HepG2 (cell line): ENCODE data around the gene OS9. TPM values are rescaled to one million over a fixed set of nuclear protein-coding genes. Genes with fewer than 3 reads are reported as not detected.

Source experiments
- ATAD3A ChIP-seq: sonication (generic); formaldehyde crosslinking; IDR thresholded peaks from 2 replicates; pipeline ENCODE4 v1.4.0; 2020; ENCODE audit warnings: missing genetic modification reagents
- CBX1 ChIP-seq: IDR thresholded peaks from one replicate; pipeline ENCODE4 v1.6.1; 2016; ENCODE audit warnings: antibody characterized with exemption, low read depth
- E2F2 ChIP-seq: sonication (generic); formaldehyde crosslinking; IDR thresholded peaks from 2 replicates; pipeline ENCODE4 v1.4.0; 2020; ENCODE audit warnings: missing genetic modification reagents, borderline replicate concordance
- EZH2 ChIP-seq: conservative IDR thresholded peaks from 2 replicates; pipeline ENCODE4 v1.6.1; 2012; ENCODE audit warnings: mild to moderate bottlenecking, low read depth, low read length, moderate library complexity
- GMEB1 ChIP-seq: sonication (generic); formaldehyde crosslinking; IDR thresholded peaks from 2 replicates; pipeline ENCODE4 v1.5.1; 2020; ENCODE audit warnings: missing genetic modification reagents, mild to moderate bottlenecking, borderline replicate concordance
- GPN1 ChIP-seq: sonication (generic); formaldehyde crosslinking; IDR thresholded peaks from 2 replicates; pipeline ENCODE4 v1.5.1; 2020; ENCODE audit warnings: missing genetic modification reagents, borderline replicate concordance
- HDAC2 ChIP-seq: sonication (generic); formaldehyde crosslinking; IDR thresholded peaks from 2 replicates; pipeline ENCODE4 v1.4.0; 2020; ENCODE audit warnings: missing genetic modification reagents
- HOMEZ ChIP-seq: IDR thresholded peaks from 2 replicates; pipeline ENCODE4 v1.6.1; 2016; ENCODE audit warnings: low read depth
- NCOA1 ChIP-seq: sonication (generic); formaldehyde crosslinking; IDR thresholded peaks from 2 replicates; pipeline ENCODE4 v1.9.0; 2021; ENCODE audit warnings: missing genetic modification reagents
- PAWR ChIP-seq: sonication (generic); formaldehyde crosslinking; IDR thresholded peaks from 2 replicates; pipeline ENCODE4 v1.4.0; 2020; ENCODE audit warnings: missing genetic modification reagents, mild to moderate bottlenecking, borderline replicate concordance
- PHF20 ChIP-seq: sonication (generic); formaldehyde crosslinking; IDR thresholded peaks from 2 replicates; pipeline ENCODE4 v1.5.0; 2020; ENCODE audit warnings: mild to moderate bottlenecking, missing genetic modification reagents
- PLSCR1 ChIP-seq: sonication (generic); formaldehyde crosslinking; IDR thresholded peaks from 2 replicates; pipeline ENCODE4 v1.5.0; 2020; ENCODE audit warnings: missing genetic modification reagents, mild to moderate bottlenecking, borderline replicate concordance
- SNRNP70 ChIP-seq: fragments of 200-400 bp; formaldehyde crosslinking; IDR thresholded peaks from 2 replicates; pipeline ENCODE4 v1.6.1; 2017; ENCODE audit warnings: mild to moderate bottlenecking, low read depth, low read length, moderate library complexity
- THAP9 ChIP-seq: sonication (generic); formaldehyde crosslinking; IDR thresholded peaks from 2 replicates; pipeline ENCODE4; 2020; ENCODE audit warnings: missing genetic modification reagents, mild to moderate bottlenecking, borderline replicate concordance
- TOE1 ChIP-seq: sonication (generic); formaldehyde crosslinking; IDR thresholded peaks from 2 replicates; pipeline ENCODE4 v1.4.0; 2020; ENCODE audit warnings: mild to moderate bottlenecking, missing genetic modification reagents
- ZNF337 ChIP-seq: sonication (generic); formaldehyde crosslinking; IDR thresholded peaks from 2 replicates; pipeline ENCODE4 v1.5.1; 2020; ENCODE audit warnings: missing genetic modification reagents, low read depth, mild to moderate bottlenecking, borderline replicate concordance
- polyA plus RNA-seq, 8 experiments: library from polyadenylated mRNA; depleted of rRNA in 3 of 8; stranded (reverse) in 7 of 8; unstranded in 1 of 8; fragments of >200 nt; fragmentation: Illumina TruSeq in 4 of 8; extraction: Trizol in 4 of 8; gene quantifications; 2 replicates each; pipeline versions ENCODE4 v1.2.1 to v1.2.3, GENCODE V29; 2011 to 2016; ENCODE audit warnings: low read depth in 4 of 8, missing spikeins in 1 of 8, mixed read lengths in 1 of 8; ENCODE audit not compliant: insufficient read depth in 1 of 8
- total RNA-seq, 5 experiments: library from RNA; depleted of rRNA; stranded (reverse); fragments of >200 nt; fragmentation: Illumina TruSeq; extraction: Trizol; gene quantifications; 2 replicates each; pipeline ENCODE4 v1.2.3, GENCODE V29; 2016; ENCODE audit warnings: low read depth in 1 of 5

Gene OS9
- total and polyA plus RNA-seq, 2 of the 13 experiments (the other 11 are each of a cell fraction or from before 2014, with no cell fraction given) = 156 to 206 TPM

- TF ChIP-seq HOMEZ (CRISPR knock-in tag) (no peak), GPN1 (CRISPR knock-in tag) (no peak), PLSCR1 (CRISPR knock-in tag) (peak; percentile 75; the same call in 1 of the 2 replicates), E2F2 (CRISPR knock-in tag) (no peak; the same call in 1 of the 2 replicates), HDAC2 (CRISPR knock-in tag) (peak; percentile 83; the same call in 1 of the 2 replicates), CBX1 (peak; percentile 25), SNRNP70 (no peak), PAWR (CRISPR knock-in tag) (no peak; the same call in 1 of the 2 replicates), ZNF337 (CRISPR knock-in tag) (peak; percentile 52; the same call in 1 of the 2 replicates), NCOA1 (CRISPR knock-in tag) (peak; percentile 51; the same call in 1 of the 2 replicates), PHF20 (CRISPR knock-in tag) (peak; percentile 90), TOE1 (peak; percentile 39; the same call in 1 of the 2 replicates), EZH2 (no peak), ATAD3A (CRISPR knock-in tag) (no peak), THAP9 (peak; percentile 87; the same call in 1 of the 2 replicates), GMEB1 (CRISPR knock-in tag) (peak; percentile 87)
Observed at GRCh38 chr12:57751788-57752667, 58.1 kb downstream of the OS9 start, which contains the start of gene CDK4 (continued).
